PFSK-1 (cell line): Measurements from ENCODE around the gene MED12. TPM values are rescaled to one million over a fixed set of nuclear protein-coding genes. Genes with fewer than 3 reads are reported as not detected.

ENCODE experiments used
- FOXP2 ChIP-seq: optimal IDR thresholded peaks from 2 replicates; pipeline ENCODE3; 2011; ENCODE audit warnings: borderline replicate concordance, control low read depth, inconsistent platforms; ENCODE audit not compliant: insufficient read depth; ENCODE audit errors: extremely low read length, extremely low read depth
- POLR2AphosphoS5 ChIP-seq: IDR thresholded peaks from 2 replicates; pipeline ENCODE4 v1.6.1; 2012; ENCODE audit warnings: low read depth, mild to moderate bottlenecking, control low read depth, low read length, moderate library complexity
- SIN3A ChIP-seq: IDR thresholded peaks from 2 replicates; pipeline ENCODE4 v1.6.1; 2012; ENCODE audit warnings: mild to moderate bottlenecking, low read length, moderate library complexity, borderline replicate concordance; ENCODE audit not compliant: insufficient read depth
- TAF1 ChIP-seq: IDR thresholded peaks from 2 replicates; pipeline ENCODE4 v1.6.1; 2012; ENCODE audit warnings: low read length, control low read depth, borderline replicate concordance; ENCODE audit not compliant: insufficient read depth
- polyA plus RNA-seq: library from polyadenylated mRNA; unstranded; fragments of >200 nt; gene quantifications from one replicate; pipeline ENCODE4 v1.2.1, GENCODE V29; 2012; ENCODE audit warnings: low read depth, missing spikeins; ENCODE audit not compliant: insufficient read length
- TF ChIP-seq, protein P1 (sequence below), 2 experiments: IDR thresholded peaks; 2 replicates each; pipeline versions ENCODE4 v1.6.1 to v1.8.0; 2011 to 2012; ENCODE audit warnings: low read depth in 2 of 2, low read length in 2 of 2, control low read depth in 1 of 2, inconsistent platforms in 1 of 2, mild to moderate bottlenecking in 1 of 2, moderate library complexity in 1 of 2; ENCODE audit not compliant: insufficient read depth in 1 of 2

The MED12 gene
- 54.3 TPM for polyA plus RNA-seq

DNA sequence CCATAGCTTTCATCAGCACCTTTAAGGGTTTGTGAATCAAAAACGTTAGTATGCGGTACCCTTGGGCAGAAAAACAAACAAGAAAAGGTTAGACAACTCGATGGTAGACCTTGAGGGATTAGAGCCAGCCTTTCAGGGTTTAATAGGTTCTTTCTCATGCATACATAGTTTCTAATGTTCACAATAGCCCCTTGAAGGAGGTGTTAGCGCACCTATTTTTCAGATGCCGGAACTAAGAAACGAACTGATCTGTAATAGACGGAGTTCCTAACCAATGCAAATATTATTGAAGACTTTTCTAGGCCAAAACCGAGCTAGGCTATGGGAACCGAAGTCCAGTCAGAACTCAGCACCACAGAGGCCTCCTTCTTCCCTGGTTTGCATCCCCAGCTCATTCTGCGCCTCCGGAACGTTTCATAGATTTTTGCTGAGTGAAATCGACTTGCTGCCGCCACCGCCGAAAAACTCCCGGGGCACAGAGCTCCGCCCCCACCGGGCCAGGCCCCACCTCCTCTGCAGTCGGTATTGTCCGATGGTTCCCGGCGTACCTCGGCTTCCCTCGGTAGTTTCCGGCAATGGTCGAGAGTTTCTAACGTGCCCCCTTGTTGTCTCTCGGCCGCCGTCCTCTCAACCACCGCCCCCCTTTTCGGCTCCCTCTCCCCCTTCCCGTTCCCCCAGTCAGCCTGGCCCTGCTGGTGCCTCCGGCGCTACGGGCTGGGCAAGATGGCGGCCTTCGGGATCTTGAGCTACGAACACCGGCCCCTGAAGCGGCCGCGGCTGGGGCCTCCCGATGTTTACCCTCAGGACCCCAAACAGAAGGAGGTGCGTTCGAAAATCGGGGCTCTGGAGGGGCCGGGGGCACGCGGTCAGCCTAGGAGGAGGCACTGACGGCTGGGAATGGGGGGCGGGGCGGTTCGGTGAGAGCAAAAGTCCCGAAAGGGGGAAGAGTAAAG, at the start of gene MED12:
Gene MED12 (plus strand): TSS at position 565 of the 953 bp plus-strand sequence. CDS start 159 bp downstream, at position 724.
- TF ChIP-seq, protein P1, sequence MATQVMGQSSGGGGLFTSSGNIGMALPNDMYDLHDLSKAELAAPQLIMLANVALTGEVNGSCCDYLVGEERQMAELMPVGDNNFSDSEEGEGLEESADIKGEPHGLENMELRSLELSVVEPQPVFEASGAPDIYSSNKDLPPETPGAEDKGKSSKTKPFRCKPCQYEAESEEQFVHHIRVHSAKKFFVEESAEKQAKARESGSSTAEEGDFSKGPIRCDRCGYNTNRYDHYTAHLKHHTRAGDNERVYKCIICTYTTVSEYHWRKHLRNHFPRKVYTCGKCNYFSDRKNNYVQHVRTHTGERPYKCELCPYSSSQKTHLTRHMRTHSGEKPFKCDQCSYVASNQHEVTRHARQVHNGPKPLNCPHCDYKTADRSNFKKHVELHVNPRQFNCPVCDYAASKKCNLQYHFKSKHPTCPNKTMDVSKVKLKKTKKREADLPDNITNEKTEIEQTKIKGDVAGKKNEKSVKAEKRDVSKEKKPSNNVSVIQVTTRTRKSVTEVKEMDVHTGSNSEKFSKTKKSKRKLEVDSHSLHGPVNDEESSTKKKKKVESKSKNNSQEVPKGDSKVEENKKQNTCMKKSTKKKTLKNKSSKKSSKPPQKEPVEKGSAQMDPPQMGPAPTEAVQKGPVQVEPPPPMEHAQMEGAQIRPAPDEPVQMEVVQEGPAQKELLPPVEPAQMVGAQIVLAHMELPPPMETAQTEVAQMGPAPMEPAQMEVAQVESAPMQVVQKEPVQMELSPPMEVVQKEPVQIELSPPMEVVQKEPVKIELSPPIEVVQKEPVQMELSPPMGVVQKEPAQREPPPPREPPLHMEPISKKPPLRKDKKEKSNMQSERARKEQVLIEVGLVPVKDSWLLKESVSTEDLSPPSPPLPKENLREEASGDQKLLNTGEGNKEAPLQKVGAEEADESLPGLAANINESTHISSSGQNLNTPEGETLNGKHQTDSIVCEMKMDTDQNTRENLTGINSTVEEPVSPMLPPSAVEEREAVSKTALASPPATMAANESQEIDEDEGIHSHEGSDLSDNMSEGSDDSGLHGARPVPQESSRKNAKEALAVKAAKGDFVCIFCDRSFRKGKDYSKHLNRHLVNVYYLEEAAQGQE (IDR thresholded peaks at IDR 0.05; ENCODE audit: insufficient read depth in 1 of 2, low read depth in 2 of 2, low read length in 2 of 2) = no peak
- TF ChIP-seq SIN3A = no peak
- peak; percentile 28 for TF ChIP-seq FOXP2
- TF ChIP-seq TAF1 = peak; percentile 62; the same call in 1 of the 2 replicates
- peak; percentile 82 for TF ChIP-seq POLR2AphosphoS5

DNA sequence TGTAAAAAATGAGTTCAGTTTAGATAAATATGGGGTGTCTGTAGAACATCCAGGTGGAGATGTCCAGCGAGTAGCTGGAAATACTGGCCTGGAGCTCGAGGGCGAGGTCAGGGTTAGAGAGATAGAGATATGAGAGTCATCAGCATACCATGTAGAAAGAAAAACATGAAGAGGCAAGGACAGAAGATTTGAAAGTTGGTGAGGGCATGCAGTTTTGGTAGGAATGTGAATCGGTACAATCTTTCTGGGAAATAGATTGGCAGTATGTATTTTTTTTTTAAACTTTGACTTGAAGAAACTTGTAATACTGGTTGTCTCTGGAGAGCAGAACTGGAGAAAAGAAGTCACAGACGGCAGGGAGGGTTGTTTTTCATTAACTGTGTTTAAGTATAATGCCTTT, 47.9 kb upstream of the MED12 start:
- TF ChIP-seq TAF1 (no peak), SIN3A (no peak), FOXP2 (no peak), POLR2AphosphoS5 (no peak)
- TF ChIP-seq, protein P1 (IDR thresholded peaks at IDR 0.05; ENCODE audit: insufficient read depth in 1 of 2, low read depth in 2 of 2, low read length in 2 of 2) = no peak

DNA sequence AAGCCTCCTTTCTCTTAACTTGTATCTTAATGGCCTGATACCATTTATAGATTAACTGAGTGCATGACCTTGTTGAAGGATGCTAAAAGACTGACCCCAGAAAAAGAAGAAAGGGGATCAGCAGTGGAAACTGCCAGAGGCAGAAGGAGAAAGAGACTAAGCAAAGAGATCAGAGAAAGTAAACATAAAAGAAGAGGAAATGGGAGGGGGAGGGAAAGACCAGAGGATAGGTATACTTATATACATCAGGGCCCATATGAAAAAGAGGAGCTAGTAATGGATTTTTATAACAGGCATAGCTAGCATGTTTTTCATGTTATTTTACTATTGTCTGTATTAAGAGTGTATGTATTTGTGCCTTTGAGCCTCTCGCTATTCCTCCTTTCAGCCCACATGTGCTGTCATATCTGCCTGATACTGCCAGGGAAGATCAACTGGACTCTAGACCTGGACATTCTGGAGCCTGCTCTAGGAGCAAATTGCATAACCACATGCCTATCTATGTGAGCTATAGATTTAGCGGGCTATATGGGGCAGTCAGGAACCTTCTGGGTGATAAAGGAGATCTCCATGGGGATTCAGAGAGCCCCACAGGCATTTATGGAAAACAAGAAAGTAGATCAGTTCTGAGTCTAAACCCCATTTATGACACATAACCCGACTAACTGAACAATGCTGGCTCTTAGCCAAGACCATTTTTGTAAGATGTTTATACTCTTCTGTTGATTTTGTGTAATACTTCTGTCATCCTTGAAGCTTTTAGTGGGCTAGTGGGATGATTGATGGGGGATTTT, 36.9 kb upstream of the MED12 start:
- TF ChIP-seq FOXP2 (no peak), TAF1 (no peak), POLR2AphosphoS5 (no peak), SIN3A (no peak)
- TF ChIP-seq, protein P1 (IDR thresholded peaks at IDR 0.05; ENCODE audit: insufficient read depth in 1 of 2, low read depth in 2 of 2, low read length in 2 of 2) = no peak

DNA sequence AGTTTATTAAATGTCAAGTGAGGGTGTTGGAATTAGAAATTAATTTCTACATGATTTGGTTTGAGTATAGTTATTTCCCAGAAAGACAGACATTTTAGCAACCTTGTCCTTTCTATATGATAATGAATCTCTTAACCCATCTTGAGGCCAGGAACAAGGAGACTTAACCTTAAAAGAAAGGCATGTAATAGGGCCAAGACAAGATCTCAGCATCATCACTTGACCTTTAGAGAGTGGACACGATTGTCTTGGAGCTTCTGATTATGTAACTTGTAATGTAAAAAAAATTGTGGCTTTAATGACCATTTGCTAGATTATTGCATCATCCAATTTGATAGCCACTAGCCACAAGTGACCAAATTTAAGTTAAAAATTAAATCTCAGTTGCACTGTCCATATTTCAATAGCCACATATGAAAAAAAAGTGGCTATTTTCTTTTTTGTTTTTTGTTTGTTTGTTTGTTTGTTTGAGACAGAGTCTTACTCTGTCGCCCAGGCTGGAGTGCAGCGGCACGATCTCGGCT, 36.2 kb upstream of the MED12 start:
- TF ChIP-seq FOXP2 (no peak), POLR2AphosphoS5 (no peak), TAF1 (no peak), SIN3A (no peak)
- TF ChIP-seq, protein P1 (IDR thresholded peaks at IDR 0.05; ENCODE audit: insufficient read depth in 1 of 2, low read depth in 2 of 2, low read length in 2 of 2) = no peak
